Measurements from ENCODE around the gene ME3. TPM values are rescaled to one million over a fixed set of nuclear protein-coding genes. Genes with fewer than 3 reads are reported as not detected.

Gene ME3
- total and polyA plus RNA-seq, 4 donors, result 7.4 to 38.7 (median 21.2) TPM

DNA sequence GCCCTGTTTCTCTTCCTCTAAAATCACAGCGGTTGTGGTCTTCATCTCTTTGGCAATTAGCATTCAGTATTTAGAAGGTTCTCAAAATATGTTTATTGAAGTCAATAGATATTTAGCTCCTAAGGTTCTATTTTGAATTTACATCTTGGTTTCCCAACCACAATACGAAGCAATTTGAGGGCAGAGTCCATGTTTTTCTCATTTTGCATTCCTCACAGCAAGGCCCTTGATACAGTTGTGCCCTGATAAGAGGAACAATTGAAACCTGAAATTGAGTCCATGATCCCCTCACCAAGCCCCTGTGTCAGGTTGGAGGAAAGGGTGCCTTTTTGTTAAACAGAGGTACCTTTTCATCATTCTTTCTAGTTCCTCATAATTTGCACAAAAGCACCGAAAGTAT lies 166.2 kb downstream of the ME3 start:
- Histone ChIP-seq H3K27ac (ENCODE audit: low read depth in 1 of 2, low read length in 1 of 2) (no peak overlapping the region), H3K9ac (ENCODE audit: insufficient read depth in 1 of 2, low read length in 2 of 2) (no peak overlapping the region), H3K4me3 (no peak overlapping the region), H3K36me3 (ENCODE audit: control insufficient read depth in 4 of 4, insufficient read depth in 4 of 4, low read length in 4 of 4) (peaks cover 0 to 4% (median 1%) of the 10 kb centered on the region in 4 donors), H3K27me3 (ENCODE audit: control insufficient read depth in 3 of 3, insufficient read depth in 3 of 3, low read length in 2 of 3) (no peaks in the 10 kb centered on the region), H3K4me1 (ENCODE audit: control insufficient read depth in 5 of 5, insufficient read depth in 5 of 5, low read length in 5 of 5) (peaks cover 0 to 7% (median 0%) of the 10 kb centered on the region in 5 donors), H3K9me3 (ENCODE audit: control insufficient read depth in 4 of 4, insufficient read depth in 3 of 4, low read length in 3 of 4) (peaks cover 0 to 1% (median 0%) of the 10 kb centered on the region in 4 donors)
- ATAC-seq (ENCODE audit: insufficient read depth, low FRiP score) (no peak), DNase-seq (no peak)
- 91 to 95% methylated on average over 3 of the region's 3 CpGs for WGBS, 2 donors
- no peak for TF ChIP-seq CTCF (IDR thresholded peaks at IDR 0.05; ENCODE audit: control extremely low read depth, extremely low read depth)

GRCh38 chr11:86503131-86503530 lies 169.3 kb downstream of the ME3 start:
- Histone ChIP-seq H3K27me3 (ENCODE audit: control insufficient read depth in 3 of 3, insufficient read depth in 3 of 3, low read length in 2 of 3) (no peaks in the 10 kb centered on the region), H3K36me3 (ENCODE audit: control insufficient read depth in 4 of 4, insufficient read depth in 4 of 4, low read length in 4 of 4) (peaks cover 0 to 4% (median 1%) of the 10 kb centered on the region in 4 donors), H3K9me3 (ENCODE audit: control insufficient read depth in 4 of 4, insufficient read depth in 3 of 4, low read length in 3 of 4) (peaks cover 0 to 1% (median 0%) of the 10 kb centered on the region in 4 donors), H3K27ac (ENCODE audit: low read depth in 1 of 2, low read length in 1 of 2) (no peak overlapping the region), H3K9ac (ENCODE audit: insufficient read depth in 1 of 2, low read length in 2 of 2) (no peak overlapping the region), H3K4me1 (ENCODE audit: control insufficient read depth in 5 of 5, insufficient read depth in 5 of 5, low read length in 5 of 5) (peaks cover 0 to 9% (median 0%) of the 10 kb centered on the region in 5 donors), H3K4me3 (no peak overlapping the region)
- TF ChIP-seq CTCF (IDR thresholded peaks at IDR 0.05; ENCODE audit: control extremely low read depth, extremely low read depth), result no peak
- ATAC-seq (ENCODE audit: insufficient read depth, low FRiP score) (no peak), DNase-seq (no peak)
- WGBS, 2 donors, result 80 to 81% methylated on average over 4 of the region's 4 CpGs

DNA sequence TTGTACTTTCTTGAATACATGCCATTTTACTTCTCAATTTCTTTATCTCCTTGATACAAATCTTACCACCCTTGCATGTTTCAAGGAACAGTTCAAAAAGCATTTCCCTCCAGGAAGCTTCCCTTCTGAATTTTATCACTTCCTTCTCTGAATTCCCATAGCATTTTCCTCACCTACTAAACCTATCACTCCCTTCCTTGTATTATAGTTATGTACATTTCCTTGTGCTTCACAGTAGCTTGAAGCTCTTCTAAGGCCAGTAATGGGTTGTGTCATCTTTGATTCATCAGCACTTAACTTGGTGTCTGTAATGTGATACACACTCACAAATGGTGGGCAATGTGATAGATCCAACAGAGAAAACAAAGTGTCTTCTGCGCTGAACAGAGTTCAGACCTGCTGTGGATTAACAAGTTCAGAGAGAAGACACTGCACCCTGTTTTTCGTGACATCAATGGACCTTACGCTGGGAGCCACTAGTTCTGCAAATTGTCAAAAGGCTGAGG lies 170.2 kb downstream of the ME3 start:
- Histone ChIP-seq H3K4me3 (no peak overlapping the region), H3K27ac (ENCODE audit: low read depth in 1 of 2, low read length in 1 of 2) (no peak overlapping the region), H3K9ac (ENCODE audit: insufficient read depth in 1 of 2, low read length in 2 of 2) (no peak overlapping the region), H3K4me1 (ENCODE audit: control insufficient read depth in 5 of 5, insufficient read depth in 5 of 5, low read length in 5 of 5) (peaks cover 0 to 9% (median 0%) of the 10 kb centered on the region in 5 donors), H3K27me3 (ENCODE audit: control insufficient read depth in 3 of 3, insufficient read depth in 3 of 3, low read length in 2 of 3) (no peaks in the 10 kb centered on the region), H3K36me3 (ENCODE audit: control insufficient read depth in 4 of 4, insufficient read depth in 4 of 4, low read length in 4 of 4) (peaks cover 0 to 4% (median 1%) of the 10 kb centered on the region in 4 donors), H3K9me3 (ENCODE audit: control insufficient read depth in 4 of 4, insufficient read depth in 3 of 4, low read length in 3 of 4) (peaks cover 0 to 1% (median 0%) of the 10 kb centered on the region in 4 donors)
- no peak for DNase-seq
- WGBS, 2 donors, result 96 to 99% methylated on average over 3 of the region's 3 CpGs
- ATAC-seq (ENCODE audit: insufficient read depth, low FRiP score), result no peak
- no peak for TF ChIP-seq CTCF (IDR thresholded peaks at IDR 0.05; ENCODE audit: control extremely low read depth, extremely low read depth)
